Keratinocyte (primary cell): ENCODE data around the gene MOB3B. TPM values are rescaled to one million over a fixed set of nuclear protein-coding genes. Genes with fewer than 3 reads are reported as not detected.

Experiments
- DNase-seq: peaks from one replicate; pipeline ENCODE4 v3.0.0-alpha.2; 2011; ENCODE audit warnings: low read depth, missing footprints, low spot score
- FAIRE-seq: peaks from 2 replicates; lab custom pipeline; 2011; peaks lifted over from hg19 to GRCh38; lab: Jason Lieb, UNC
- H2AFZ ChIP-seq: 2 replicates; pipeline ENCODE4 v1.6.0; 2012; ENCODE audit warnings: low read length, control low read depth, inconsistent platforms; ENCODE audit not compliant: control insufficient read depth
- H3K27ac ChIP-seq: 2 replicates; pipeline ENCODE4 v1.5.1; 2011; ENCODE audit warnings: low read length; ENCODE audit not compliant: control insufficient read depth, insufficient read depth
- H3K27me3 ChIP-seq: 3 replicates; pipeline ENCODE4 v1.6.0; 2011; ENCODE audit warnings: low read length; ENCODE audit not compliant: control insufficient read depth, insufficient read depth; ENCODE audit errors: extremely low read depth
- H3K36me3 ChIP-seq, 2 experiments: 2 replicates in 1 of 2; 3 replicates in 1 of 2; pipeline ENCODE4 v1.5.1; 2011; ENCODE audit warnings: low read length in 2 of 2, mild to moderate bottlenecking in 1 of 2; ENCODE audit not compliant: control insufficient read depth in 2 of 2, insufficient read depth in 2 of 2; ENCODE audit errors: extremely low read depth in 1 of 2
- H3K4me1 ChIP-seq: 3 replicates; pipeline ENCODE4 v1.5.1; 2011; ENCODE audit warnings: low read length; ENCODE audit not compliant: control insufficient read depth, insufficient read depth; ENCODE audit errors: extremely low read depth
- H3K4me2 ChIP-seq: 3 replicates; pipeline ENCODE4 v1.6.0; 2011; ENCODE audit warnings: low read depth, low read length; ENCODE audit not compliant: control insufficient read depth, insufficient read depth; ENCODE audit errors: extremely low read depth
- H3K4me3 ChIP-seq, 3 experiments: fragments of 200-600 bp in 1 of 3; sonication (generic) in 1 of 3; 2 replicates in 2 of 3; 3 replicates in 1 of 3; pipeline ENCODE4 v1.5.1; 2011 to 2016; ENCODE audit warnings: low read length in 3 of 3, mild to moderate bottlenecking in 3 of 3, control low read depth in 2 of 3, inconsistent platforms in 1 of 3, low read depth in 1 of 3, mixed read lengths in 1 of 3, mixed run types in 1 of 3, moderate library complexity in 1 of 3; ENCODE audit not compliant: control insufficient read depth in 2 of 3, insufficient read depth in 2 of 3; ENCODE audit errors: extremely low read depth in 1 of 3
- H3K79me2 ChIP-seq: 2 replicates; pipeline ENCODE4 v1.6.0; 2012; ENCODE audit warnings: low read length; ENCODE audit not compliant: control insufficient read depth, insufficient read depth
- H3K9ac ChIP-seq: 3 replicates; pipeline ENCODE4 v1.6.0; 2011; ENCODE audit warnings: low read length; ENCODE audit not compliant: control insufficient read depth, insufficient read depth; ENCODE audit errors: extremely low read depth
- H3K9me1 ChIP-seq: 3 replicates; pipeline ENCODE4 v1.6.0; 2011; ENCODE audit warnings: low read length; ENCODE audit not compliant: control insufficient read depth, insufficient read depth; ENCODE audit errors: extremely low read depth
- H3K9me3 ChIP-seq: 2 replicates; pipeline ENCODE4 v1.5.1; 2012; ENCODE audit warnings: low read depth, low read length; ENCODE audit not compliant: control insufficient read depth
- H4K20me1 ChIP-seq: 3 replicates; pipeline ENCODE4 v1.6.0; 2011; ENCODE audit warnings: low read length; ENCODE audit not compliant: control insufficient read depth, insufficient read depth; ENCODE audit errors: extremely low read depth
- EZH2 ChIP-seq: IDR thresholded peaks from one replicate; pipeline ENCODE4 v1.6.1; 2012; ENCODE audit warnings: inconsistent platforms, mild to moderate bottlenecking, low read length, moderate library complexity
- dilution Hi-C: fragments of 300-500 bp; cut with MboI; formaldehyde crosslinking; loops from one replicate; pipeline ENCODE4 v1.7.0; 2020; ENCODE audit warnings: low sequenced_read_pairs; ENCODE audit not compliant: extremely low pct_ligation_motif_present
- polyA plus RNA-seq, 5 experiments: library from polyadenylated mRNA; depleted of rRNA in 3 of 5; stranded (reverse) in 3 of 5; stranded (forward) in 1 of 5; unstranded in 1 of 5; fragments of >200 nt; gene quantifications; 1 replicate in 1 of 5; 2 replicates in 3 of 5; 3 replicates in 1 of 5; pipeline versions ENCODE4 v1.2.1 to v1.2.3, GENCODE V29; 2011 to 2012; ENCODE audit warnings: missing spikeins in 2 of 5, low read depth in 1 of 5, low replicate concordance in 1 of 5
- TF ChIP-seq, protein P1 (sequence below), 3 experiments: IDR thresholded peaks in 1 of 3; conservative IDR thresholded peaks in 1 of 3; optimal IDR thresholded peaks in 1 of 3; 2 replicates in 2 of 3; 3 replicates in 1 of 3; pipeline versions ENCODE3 to v1.5.1; 2011; ENCODE audit warnings: low read length in 3 of 3, mild to moderate bottlenecking in 3 of 3, moderate library complexity in 2 of 3, control low read depth in 1 of 3, inconsistent platforms in 1 of 3; ENCODE audit not compliant: insufficient read depth in 2 of 3; ENCODE audit errors: extremely low read depth in 1 of 3

The MOB3B gene
- polyA plus RNA-seq, 1 donor (not counting 4 experiments of a cell fraction or from before 2014, with no cell fraction given): 35.3 TPM

DNA sequence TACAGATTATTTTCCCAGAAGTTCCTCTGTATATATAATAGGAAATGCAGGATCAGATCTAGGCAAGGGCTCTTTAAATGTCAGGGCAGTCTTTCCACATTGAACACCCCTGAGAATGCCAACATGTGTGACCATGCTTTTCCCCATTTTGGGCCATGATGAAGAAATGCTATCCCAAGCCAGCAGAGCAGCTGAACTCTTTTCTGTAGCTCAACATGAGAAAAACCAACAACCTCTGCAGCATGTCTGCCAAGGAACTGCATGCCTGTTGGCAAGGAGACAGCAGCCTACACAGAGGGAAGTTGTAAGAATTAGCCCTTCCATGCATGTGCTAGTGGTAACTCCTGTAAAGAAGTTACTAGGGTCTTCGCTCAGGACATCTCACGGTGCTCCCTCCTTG, 15.1 kb downstream of the MOB3B start:
- H3K27me3 ChIP-seq: no peaks in the 10 kb centered on the region
- no peak overlapping the region for H3K4me2 ChIP-seq
- H4K20me1 ChIP-seq: no peaks in the 10 kb centered on the region
- H3K36me3 ChIP-seq: no peaks in the 10 kb centered on the region
- H3K4me1 ChIP-seq: peaks cover 19% of the 10 kb centered on the region
- H3K9me3 ChIP-seq: no peaks in the 10 kb centered on the region
- H3K4me3 ChIP-seq: no peak overlapping the region
- no peak overlapping the region for H2AFZ ChIP-seq
- no peak overlapping the region for H3K9ac ChIP-seq
- H3K79me2 ChIP-seq: peaks cover 63% of the 10 kb centered on the region
- dilution Hi-C loops: no loop called here
- H3K9me1 ChIP-seq: no peaks in the 10 kb centered on the region
- no peak overlapping the region for H3K27ac ChIP-seq
- FAIRE-seq: peak; percentile 44
- TF ChIP-seq, protein P1, sequence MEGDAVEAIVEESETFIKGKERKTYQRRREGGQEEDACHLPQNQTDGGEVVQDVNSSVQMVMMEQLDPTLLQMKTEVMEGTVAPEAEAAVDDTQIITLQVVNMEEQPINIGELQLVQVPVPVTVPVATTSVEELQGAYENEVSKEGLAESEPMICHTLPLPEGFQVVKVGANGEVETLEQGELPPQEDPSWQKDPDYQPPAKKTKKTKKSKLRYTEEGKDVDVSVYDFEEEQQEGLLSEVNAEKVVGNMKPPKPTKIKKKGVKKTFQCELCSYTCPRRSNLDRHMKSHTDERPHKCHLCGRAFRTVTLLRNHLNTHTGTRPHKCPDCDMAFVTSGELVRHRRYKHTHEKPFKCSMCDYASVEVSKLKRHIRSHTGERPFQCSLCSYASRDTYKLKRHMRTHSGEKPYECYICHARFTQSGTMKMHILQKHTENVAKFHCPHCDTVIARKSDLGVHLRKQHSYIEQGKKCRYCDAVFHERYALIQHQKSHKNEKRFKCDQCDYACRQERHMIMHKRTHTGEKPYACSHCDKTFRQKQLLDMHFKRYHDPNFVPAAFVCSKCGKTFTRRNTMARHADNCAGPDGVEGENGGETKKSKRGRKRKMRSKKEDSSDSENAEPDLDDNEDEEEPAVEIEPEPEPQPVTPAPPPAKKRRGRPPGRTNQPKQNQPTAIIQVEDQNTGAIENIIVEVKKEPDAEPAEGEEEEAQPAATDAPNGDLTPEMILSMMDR (optimal IDR thresholded peaks at IDR 0.05 in 1 of 3, IDR thresholded peaks at IDR 0.05 in 1 of 3, conservative IDR thresholded peaks at IDR 0.05 in 1 of 3; ENCODE audit: extremely low read depth in 1 of 3, insufficient read depth in 2 of 3, low read length in 3 of 3): no peak
- no peak for TF ChIP-seq EZH2
- no peak for DNase-seq

DNA sequence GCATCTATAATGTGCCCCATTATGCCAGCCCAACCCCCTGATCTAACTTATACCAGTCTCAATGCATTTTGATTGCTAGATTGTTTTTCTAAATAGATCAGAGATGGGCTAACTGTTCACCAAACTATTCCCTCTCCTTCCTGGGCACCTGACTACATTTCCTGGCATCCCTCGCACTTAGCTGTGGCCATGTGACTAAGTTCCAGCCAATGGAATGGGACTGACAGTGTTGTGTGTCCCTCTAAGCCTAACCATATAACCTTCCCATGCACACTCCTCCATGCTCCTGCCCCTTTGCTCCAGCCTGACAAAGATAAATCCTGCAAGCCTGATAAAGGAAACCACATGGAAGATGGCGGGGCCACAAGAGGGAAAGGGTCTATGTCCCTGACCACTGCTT, 17.8 kb downstream of the MOB3B start:
- Histone ChIP-seq H3K9me3 (no peaks in the 10 kb centered on the region), H3K9ac (no peak overlapping the region), H3K4me1 (peaks cover 8% of the 10 kb centered on the region), H3K36me3 (peaks cover 0 to 6% of the 10 kb centered on the region in 2 experiments), H4K20me1 (no peaks in the 10 kb centered on the region), H3K27ac (no peak overlapping the region), H3K27me3 (no peaks in the 10 kb centered on the region), H3K4me3 (no peak overlapping the region), H3K9me1 (no peaks in the 10 kb centered on the region), H3K79me2 (peaks cover 63% of the 10 kb centered on the region), H2AFZ (no peak overlapping the region), H3K4me2 (no peak overlapping the region)
- no peak for DNase-seq
- dilution Hi-C loops: no loop called here
- TF ChIP-seq, protein P1 (optimal IDR thresholded peaks at IDR 0.05 in 1 of 3, IDR thresholded peaks at IDR 0.05 in 1 of 3, conservative IDR thresholded peaks at IDR 0.05 in 1 of 3; ENCODE audit: extremely low read depth in 1 of 3, insufficient read depth in 2 of 3, low read length in 3 of 3): no peak
- TF ChIP-seq EZH2: no peak
- FAIRE-seq: peak; percentile 58
